ENCODE data around the gene ARID1B.

ARID1B gene

GRCh38 chr6:156879186-156879585, 102.0 kb downstream of the ARID1B start:
- no peak for DNase-seq (ENCODE audit: low read depth)

- DNase-seq (ENCODE audit: low read depth) = no peak
Measured at GRCh38 chr6:156879591-156879990, 102.4 kb downstream of the ARID1B start.

GRCh38 chr6:156880913-156881312, 103.7 kb downstream of the ARID1B start:
- DNase-seq (ENCODE audit: low read depth) = no peak

- DNase-seq (ENCODE audit: low read depth) = no peak
Measured at GRCh38 chr6:156881687-156882629, 104.8 kb downstream of the ARID1B start.

GRCh38 chr6:156883497-156884252, 106.5 kb downstream of the ARID1B start:
- DNase-seq (ENCODE audit: low read depth) = no peak

- DNase-seq (ENCODE audit: low read depth) = no peak
Measured at GRCh38 chr6:156884306-156884705, 107.1 kb downstream of the ARID1B start.

GRCh38 chr6:156885562-156885961, 108.4 kb downstream of the ARID1B start:
- DNase-seq (ENCODE audit: low read depth) = no peak

GRCh38 chr6:156886409-156886808, 109.2 kb downstream of the ARID1B start:
- no peak for DNase-seq (ENCODE audit: low read depth)

- DNase-seq (ENCODE audit: low read depth) = no peak
Measured at GRCh38 chr6:156887623-156888269, 110.6 kb downstream of the ARID1B start.

- DNase-seq (ENCODE audit: low read depth) = no peak
Measured at GRCh38 chr6:156889469-156889868, 112.3 kb downstream of the ARID1B start.

- no peak for DNase-seq (ENCODE audit: low read depth)
Measured at GRCh38 chr6:156889986-156890385, 112.8 kb downstream of the ARID1B start.

GRCh38 chr6:156890627-156891314, 113.6 kb downstream of the ARID1B start:
- no peak for DNase-seq (ENCODE audit: low read depth)

- no peak for DNase-seq (ENCODE audit: low read depth)
Measured at GRCh38 chr6:156897907-156898531, 120.8 kb downstream of the ARID1B start.

- DNase-seq (ENCODE audit: low read depth) = no peak
Measured at GRCh38 chr6:156899071-156899470, 121.9 kb downstream of the ARID1B start.

- no peak for DNase-seq (ENCODE audit: low read depth)
Measured at GRCh38 chr6:156899532-156900135, 122.5 kb downstream of the ARID1B start.

- DNase-seq (ENCODE audit: low read depth) = no peak
Measured at GRCh38 chr6:156900292-156900691, 123.1 kb downstream of the ARID1B start.

GRCh38 chr6:156901309-156902019, 124.3 kb downstream of the ARID1B start:
- no peak for DNase-seq (ENCODE audit: low read depth)

GRCh38 chr6:156902782-156903181, 125.6 kb downstream of the ARID1B start:
- DNase-seq (ENCODE audit: low read depth) = no peak

- no peak for DNase-seq (ENCODE audit: low read depth)
Measured at GRCh38 chr6:156904176-156904967, 127.2 kb downstream of the ARID1B start.

- DNase-seq (ENCODE audit: low read depth) = no peak
Measured at GRCh38 chr6:156905801-156906200, 128.6 kb downstream of the ARID1B start.

All from fibroblast of the conjunctiva (primary cell).